SK-N-SH (cell line): ENCODE data around the gene SDHAF3. TPM values are rescaled to one million over a fixed set of nuclear protein-coding genes. Genes with fewer than 3 reads are reported as not detected.
"Not testable (repeated sequence)": the region's sequence is repeated elsewhere in the genome, so short reads cannot be mapped to it uniquely, and the experiment has no call there.

Experiments used
- CTCF ChIA-PET: fragments of 300-600, 350-600 bp; formaldehyde crosslinking; extraction: SDS; loops from one replicate; lab custom pipeline; 2021; lab: Yijun Ruan, JAX
- POLR2A ChIA-PET: fragments of 350-600 bp; sonication (Branson Sonifier 250); formaldehyde crosslinking; extraction: SDS; loops from one replicate; lab custom pipeline; 2020; ENCODE audit warnings: antibody characterized with exemption, inconsistent platforms; lab: Yijun Ruan, JAX
- DNase-seq: peaks from one replicate; pipeline ENCODE4 v3.0.0; 2012
- H2AFZ ChIP-seq: fragments of 200-600 bp; sonication (generic); 2 replicates; pipeline ENCODE4 v1.8.1; 2016; ENCODE audit warnings: antibody characterized with exemption, mild to moderate bottlenecking, low read depth
- H3F3A ChIP-seq: fragments of 200-600 bp; sonication (generic); replicated peaks from 2 replicates; pipeline ENCODE3; 2016; ENCODE audit warnings: antibody characterized with exemption, mild to moderate bottlenecking; ENCODE audit not compliant: insufficient read depth
- H3K27ac ChIP-seq, 2 experiments: fragments of 200-500 bp in 1 of 2; fragments of 200-600 bp in 1 of 2; sonication (Bioruptor generic) in 1 of 2; sonication (generic), shearing (Covaris generic) in 1 of 2; 2 replicates each; pipeline versions ENCODE4 v1.5.1 to v1.6.1; 2014 to 2016; ENCODE audit warnings: low read depth in 2 of 2, inconsistent platforms in 1 of 2, low read length in 1 of 2, mild to moderate bottlenecking in 1 of 2, mixed read lengths in 1 of 2
- H3K27me3 ChIP-seq: fragments of 200-600 bp; sonication (generic), shearing (Covaris generic); 2 replicates; pipeline ENCODE4 v1.6.1; 2016; ENCODE audit warnings: mixed run types; ENCODE audit not compliant: insufficient read depth
- H3K36me3 ChIP-seq, 2 experiments: fragments of 200-500 bp in 1 of 2; fragments of 200-600 bp in 1 of 2; sonication (Bioruptor generic) in 1 of 2; sonication (generic) in 1 of 2; replicated peaks in 1 of 2; 2 replicates each; pipeline versions ENCODE3 to v1.5.1; 2014 to 2016; ENCODE audit warnings: low read length in 1 of 2, mild to moderate bottlenecking in 1 of 2; ENCODE audit not compliant: insufficient read depth in 2 of 2, control insufficient read depth in 1 of 2
- H3K4me1 ChIP-seq, 2 experiments: fragments of 200-500 bp in 1 of 2; fragments of 200-600 bp in 1 of 2; sonication (Bioruptor generic) in 1 of 2; sonication (generic), shearing (Covaris generic) in 1 of 2; 2 replicates each; pipeline versions ENCODE4 v1.5.1 to v1.6.1; 2014 to 2016; ENCODE audit warnings: low read depth in 1 of 2, low read length in 1 of 2, mixed run types in 1 of 2; ENCODE audit not compliant: insufficient read depth in 2 of 2, control insufficient read depth in 1 of 2
- H3K4me2 ChIP-seq: fragments of 200-600 bp; sonication (generic), shearing (Covaris generic); 2 replicates; pipeline ENCODE4 v1.6.1; 2017; ENCODE audit warnings: mixed run types
- H3K4me3 ChIP-seq, 2 experiments: fragments of 200-500 bp in 1 of 2; fragments of 200-600 bp in 1 of 2; sonication (Bioruptor generic) in 1 of 2; sonication (generic), shearing (Covaris generic) in 1 of 2; 2 replicates each; pipeline versions ENCODE4 v1.5.1 to v1.8.1; 2014 to 2016; ENCODE audit warnings: low read depth in 2 of 2, inconsistent platforms in 1 of 2, low read length in 1 of 2, mild to moderate bottlenecking in 1 of 2, mixed read lengths in 1 of 2, moderate library complexity in 1 of 2
- H3K79me2 ChIP-seq: fragments of 200-600 bp; sonication (generic); 2 replicates; pipeline ENCODE4 v1.8.1; 2017; ENCODE audit warnings: mild to moderate bottlenecking; ENCODE audit not compliant: insufficient read depth
- H3K9ac ChIP-seq: fragments of 200-600 bp; sonication (generic); 2 replicates; pipeline ENCODE4 v1.6.1; 2017; ENCODE audit warnings: mixed run types
- H3K9me2 ChIP-seq: fragments of 200-600 bp; sonication (generic); 2 replicates; pipeline ENCODE4 v1.6.1; 2017; ENCODE audit warnings: mixed run types
- H3K9me3 ChIP-seq: fragments of 200-600 bp; sonication (generic); 2 replicates; pipeline ENCODE4 v1.6.1; 2017; ENCODE audit warnings: mixed run types, mild to moderate bottlenecking, moderate library complexity
- H4K20me1 ChIP-seq: fragments of 200-600 bp; sonication (generic); 2 replicates; pipeline ENCODE4 v1.6.1; 2017; ENCODE audit warnings: mild to moderate bottlenecking, mixed run types; ENCODE audit not compliant: insufficient read depth
- CHD2 ChIP-seq: fragments of 150-350 bp; IDR thresholded peaks from 2 replicates; pipeline ENCODE4 v1.6.1; 2018; ENCODE audit warnings: low read length; ENCODE audit not compliant: partially characterized antibody
- CTCF ChIP-seq: fragments of 200-600 bp; sonication (generic); IDR thresholded peaks from 2 replicates; pipeline ENCODE4 v1.6.1; 2017; ENCODE audit warnings: antibody characterized with exemption, mild to moderate bottlenecking, moderate library complexity
- EP300 ChIP-seq, 2 experiments: IDR thresholded peaks; 2 replicates each; pipeline versions ENCODE4 v1.4.0 to v1.6.1; 2012; ENCODE audit warnings: borderline replicate concordance in 1 of 2, low read depth in 1 of 2, low read length in 1 of 2
- EZH2phosphoT487 ChIP-seq: fragments of 200-600 bp; sonication (generic); IDR thresholded peaks from 2 replicates; pipeline ENCODE4 v1.6.1; 2017; ENCODE audit warnings: low read depth, mixed run types, mild to moderate bottlenecking, antibody characterized with exemption, moderate library complexity, borderline replicate concordance
- FOXM1 ChIP-seq: IDR thresholded peaks from 2 replicates; pipeline ENCODE4 v1.4.0; 2012; ENCODE audit warnings: low read depth, mild to moderate bottlenecking
- GATA2 ChIP-seq: sonication (generic); formaldehyde crosslinking; IDR thresholded peaks from 2 replicates; pipeline ENCODE4 v1.5.0; 2020; ENCODE audit warnings: mild to moderate bottlenecking, missing genetic modification reagents
- MXI1 ChIP-seq: IDR thresholded peaks from 2 replicates; pipeline ENCODE4 v1.6.1; 2012; ENCODE audit warnings: mild to moderate bottlenecking, low read depth, low read length, improper control_type of control experiment
- RFX5 ChIP-seq: IDR thresholded peaks from 2 replicates; pipeline ENCODE4 v1.6.1; 2012; ENCODE audit warnings: mild to moderate bottlenecking, improper control_type of control experiment, low read length
- TAF1 ChIP-seq: IDR thresholded peaks from 2 replicates; pipeline ENCODE4 v1.6.1; 2012; ENCODE audit warnings: low read depth, mild to moderate bottlenecking, low read length, moderate library complexity, borderline replicate concordance
- TEAD4 ChIP-seq: IDR thresholded peaks from 2 replicates; pipeline ENCODE4 v1.4.0; 2012; ENCODE audit warnings: mild to moderate bottlenecking, borderline replicate concordance; ENCODE audit not compliant: insufficient read depth
- USF2 ChIP-seq: fragments of 150-350 bp; IDR thresholded peaks from 2 replicates; pipeline ENCODE4 v1.6.1; 2017; ENCODE audit warnings: antibody characterized with exemption, low read length, low read depth, borderline replicate concordance
- WGBS: methylation state at CpG from one replicate; pipeline ENCODE4 v1.1.6; 2017; ENCODE audit warnings: low lambda C conversion rate; 5-methylcytosine and 5-hydroxymethylcytosine counted together
- polyA plus RNA-seq, 3 experiments: library from polyadenylated mRNA; depleted of rRNA; stranded (reverse); fragments of >200 nt; gene quantifications; 2 replicates each; pipeline ENCODE4 v1.2.3, GENCODE V29; 2012

Gene SDHAF3
- polyA plus RNA-seq, 1 of the 3 experiments (the other 2 are of a cell fraction) = 17.0 TPM

DNA sequence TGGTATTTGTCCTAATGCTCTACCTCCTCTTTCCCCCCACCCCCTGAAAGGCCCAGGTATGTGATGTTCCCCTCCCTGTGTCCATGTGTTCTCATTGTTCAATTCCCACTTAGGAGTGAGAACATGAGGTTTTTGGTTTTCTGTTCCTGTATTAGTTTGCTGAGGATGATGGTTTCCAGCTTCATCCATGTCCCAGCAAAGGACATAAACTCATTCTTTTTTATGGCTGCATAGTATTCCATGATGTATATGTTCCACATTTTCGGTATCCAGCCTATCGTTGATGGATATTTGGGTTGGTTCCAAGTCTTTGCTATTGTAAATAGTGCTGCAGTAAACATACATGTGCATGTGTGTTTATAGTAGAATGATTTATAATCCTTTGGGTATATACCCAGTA is 5.6 kb downstream of the SDHAF3 start:
- H2AFZ ChIP-seq, H3K27ac ChIP-seq, DNase-seq, H3F3A ChIP-seq, H3K4me2 ChIP-seq, POLR2A ChIA-PET, H3K27me3 ChIP-seq, H3K9me2 ChIP-seq, H3K9ac ChIP-seq, H4K20me1 ChIP-seq, H3K36me3 ChIP-seq, H3K4me3 ChIP-seq, H3K4me1 ChIP-seq, H3K9me3 ChIP-seq: not testable (repeated sequence)
- peaks cover 18% of the 10 kb centered on the region; the same call in 1 of the 2 replicates for H3K79me2 ChIP-seq
- CTCF ChIA-PET = interaction anchor here (1.0 to 1.9 kb wide), 3 partner anchors 10 to 57 kb away, joined by 3 to 5 read pairs (median 3); no protein-coding TSS in a partner anchor
- 98% methylated on average over 2 of the region's 2 CpGs for WGBS

- H3K27ac ChIP-seq = no peak overlapping the region
- H3K79me2 ChIP-seq = peaks cover 12% of the 10 kb centered on the region; the same call in 1 of the 2 replicates
- H3K9me2 ChIP-seq = no peaks in the 10 kb centered on the region
- ChIA-PET POLR2A (interaction anchor here (1.1 kb wide), 1 partner anchor 9 kb away, joined by 4 read pairs; the partner anchor contains the start of gene SDHAF3), CTCF (interaction anchor here (0.6 to 2.2 kb wide), 3 partner anchors 9 to 25 kb away, joined by 3 to 7 read pairs (median 3); partner anchors contain the start of gene SDHAF3)
- TF ChIP-seq FOXM1 = no peak
- TF ChIP-seq RFX5 = no peak
- no peak for TF ChIP-seq CHD2
- no peaks in the 10 kb centered on the region for H3K27me3 ChIP-seq
- H2AFZ ChIP-seq = no peak overlapping the region
- no peak overlapping the region for H3K9ac ChIP-seq
- no peak for DNase-seq
- no peak overlapping the region for H3K4me3 ChIP-seq
- H3K9me3 ChIP-seq = no peaks in the 10 kb centered on the region
- H4K20me1 ChIP-seq = no peaks in the 10 kb centered on the region
- H3K36me3 ChIP-seq = no peaks in the 10 kb centered on the region
- 91% methylated on average over 13 of the region's 15 CpGs for WGBS
- peaks cover 0 to 5% of the 10 kb centered on the region in 2 experiments; a peak in 2 of 4 replicates for H3K4me1 ChIP-seq
- H3K4me2 ChIP-seq = no peak overlapping the region
- H3F3A ChIP-seq = no peaks in the 10 kb centered on the region
Measured at GRCh38 chr7:97126483-97127171, 9.1 kb downstream of the SDHAF3 start.

DNA sequence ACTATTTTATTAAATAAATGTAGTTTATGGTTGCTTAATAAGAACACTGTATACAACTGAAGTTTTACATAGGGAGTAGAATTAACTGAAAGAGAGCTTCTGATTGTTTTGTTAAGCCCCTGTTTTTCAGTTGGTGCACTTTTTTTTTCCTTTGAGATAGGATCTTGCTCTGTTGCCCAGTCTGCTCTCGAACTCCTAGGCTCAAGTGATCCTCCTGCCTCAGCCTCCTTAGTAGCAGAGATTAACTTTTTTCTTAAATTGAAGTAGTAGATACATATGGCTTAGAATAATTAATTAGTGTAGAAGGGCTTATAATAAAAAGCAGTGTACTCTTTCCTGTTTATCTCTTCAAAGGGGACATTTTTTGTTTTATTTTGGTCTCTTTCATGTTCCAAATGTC is 11.2 kb downstream of the SDHAF3 start:
- ChIA-PET CTCF (no interaction called here), POLR2A (interaction anchor here (2.0 kb wide), 1 partner anchor 11 kb away, joined by 5 read pairs; no protein-coding TSS in a partner anchor)
- H3K36me3 ChIP-seq = no peaks in the 10 kb centered on the region
- no peak for TF ChIP-seq MXI1
- TF ChIP-seq GATA2 (CRISPR knock-in tag) = no peak
- TF ChIP-seq USF2 = no peak
- TF ChIP-seq TEAD4 = no peak
- no peak for TF ChIP-seq CTCF
- no peak for TF ChIP-seq TAF1
- no peak for TF ChIP-seq EP300 (IDR thresholded peaks at IDR 0.05; ENCODE audit: borderline replicate concordance in 1 of 2, low read depth in 1 of 2, low read length in 1 of 2)
- TF ChIP-seq EZH2phosphoT487 = no peak
- no peaks in the 10 kb centered on the region for H3K9me2 ChIP-seq
- peaks cover 0 to 5% of the 10 kb centered on the region in 2 experiments; a peak in 2 of 4 replicates for H3K4me1 ChIP-seq
- no peaks in the 10 kb centered on the region for H3K9me3 ChIP-seq
- no peak overlapping the region for H3K4me3 ChIP-seq
- no peak overlapping the region for H3K27ac ChIP-seq
- H3F3A ChIP-seq = no peaks in the 10 kb centered on the region
- peaks cover 7% of the 10 kb centered on the region; the same call in 1 of the 2 replicates for H3K79me2 ChIP-seq
- no peak overlapping the region for H3K9ac ChIP-seq
- 82% methylated on average over 1 of the region's 1 CpG for WGBS
- H2AFZ ChIP-seq = no peak overlapping the region
- H4K20me1 ChIP-seq = no peaks in the 10 kb centered on the region
- H3K27me3 ChIP-seq = no peaks in the 10 kb centered on the region
- no peak overlapping the region for H3K4me2 ChIP-seq
- no peak for DNase-seq
